Pancreas (tissue), 10 donors: ENCODE data around the gene DCST2. TPM values are rescaled to one million over a fixed set of nuclear protein-coding genes. Genes with fewer than 3 reads are reported as not detected.

Experiments
- ATAC-seq, 4 donors: fragments of 200-7000 bp; cut with Tn5 transposase; one replicate each; pipeline versions ENCODE4 v1.8.0 to v1.9.1; 2020; ENCODE audit warnings: mild to moderate bottlenecking in 4 of 4, moderate library complexity in 4 of 4
- DNase-seq, 6 donors: peaks; one replicate each; pipeline ENCODE4 v3.0.0-alpha.2; 2020
- FAIRE-seq: peaks from 2 replicates; lab custom pipeline; 2012; peaks lifted over from hg19 to GRCh38; lab: Jason Lieb, UNC
- H3K27ac ChIP-seq, 4 donors: fragments of 200-600 bp; sonication (generic); 1 replicate in 3 of 4; 2 replicates in 1 of 4; pipeline versions ENCODE4 v1.5.0 to v1.8.0; 2020
- H3K27me3 ChIP-seq, 4 donors: fragments of 200-600 bp; one replicate each; pipeline ENCODE4 v1.8.0; 2021
- H3K36me3 ChIP-seq, 3 donors: fragments of 200-600 bp; sonication (generic) in 1 of 3; one replicate each; pipeline versions ENCODE4 v1.5.0 to v1.8.0; 2020 to 2021
- H3K4me1 ChIP-seq, 3 donors: fragments of 200-600 bp; one replicate each; pipeline ENCODE4 v1.8.0; 2021
- H3K4me3 ChIP-seq, 4 donors: fragments of 200-600 bp; sonication (generic) in 2 of 4; one replicate each; pipeline versions ENCODE4 v1.5.0 to v1.8.0; 2020 to 2021
- H3K9me3 ChIP-seq, 4 donors: fragments of 200-600 bp; one replicate each; pipeline ENCODE4 v1.8.0; 2021
- CTCF ChIP-seq, 4 donors: fragments of 200-600 bp; sonication (generic) in 3 of 4; IDR thresholded peaks; one replicate each; pipeline versions ENCODE4 v1.5.0 to v1.8.0; 2021; ENCODE audit warnings: antibody characterized with exemption in 4 of 4
- WGBS, 2 donors: extraction: QIAGEN DNeasy Blood & Tissue Kit; methylation state at CpG; one replicate each; pipeline ENCODE4 v1.1.7; 2013; 5-methylcytosine and 5-hydroxymethylcytosine counted together
- intact Hi-C, 3 donors: fragments of 100-400 bp; cut with DNase I; formaldehyde crosslinking; loops; one replicate each; pipeline versions ENCODE4 v1.11.1 to v1.14.2; 2022
- polyA plus RNA-seq, 2 donors: library from polyadenylated mRNA; stranded (reverse); fragments of 200-250 nt; gene quantifications; one replicate each; pipeline ENCODE4 v1.2.3, GENCODE V29; 2013
- total RNA-seq, 6 donors: library from RNA; stranded (reverse); fragmentation: NEBNext Ultra II Directional in 4 of 6; extraction: Animal tissue kit (Norgen Biotek cat#: 25700) in 4 of 6; gene quantifications; one replicate each; pipeline versions ENCODE4 v1.2.1 to v1.2.4, GENCODE V29; 2021 to 2023
- donor health status: healthy with polysubstance abuse.
- donor health status: DM: no; HTN: no; CAD: no; lungs with moderate emphysema.
- donor health status: DM: no; HTN: no; CAD: no.
- donor health status: control.
- donor health status: control.
- donor health status: Bipolar disorder and iron deficiency.
- donor health status: DM: yes; HTN: yes; CAD: no.
- donor health status: DM: no; HTN: no; CAD: no.
- donor health status: DM: no; HTN: no; CAD: no.
- donor health status: DM: yes; HTN: yes; CAD: no.

DCST2 gene
- total and polyA plus RNA-seq, 8 donors = 0.12 to 5.1 (median 0.51) TPM

GRCh38 chr1:155009742-155010141 is 23.8 kb downstream of the DCST2 start:
- DNase-seq (no peak), ATAC-seq (no peak), FAIRE-seq (no peak)
- no peak for TF ChIP-seq CTCF (IDR thresholded peaks at IDR 0.05)
- intact Hi-C loops = loop anchor here in 2 of 3 donors (10.0 kb wide), 1 partner anchor 45 kb away; the partner anchor contains the start of gene PYGO2 (in 2 of the 2)
- Histone ChIP-seq H3K27me3 (no peaks in the 10 kb centered on the region), H3K27ac (no peak overlapping the region), H3K36me3 (peaks cover 0 to 7% (median under 1%) of the 10 kb centered on the region in 3 donors), H3K9me3 (no peaks in the 10 kb centered on the region), H3K4me1 (peaks cover 32 to 54% (median 34%) of the 10 kb centered on the region in 3 donors), H3K4me3 (peak overlapping the region in 1 of 4 donors; percentile 23)
- WGBS, 2 donors = 90 to 97% methylated on average over 5 of the region's 5 CpGs

GRCh38 chr1:155009221-155009711 is 24.3 kb downstream of the DCST2 start:
- ATAC-seq (no peak), DNase-seq (no peak), FAIRE-seq (no peak)
- TF ChIP-seq CTCF (IDR thresholded peaks at IDR 0.05) = no peak
- H3K4me3 ChIP-seq = peak overlapping the region in 1 of 4 donors; percentile 23
- WGBS, 2 donors = 88 to 91% methylated on average over 11 to 12 of the region's 12 CpGs
- peaks cover 0 to 2% (median 0%) of the 10 kb centered on the region in 3 donors for H3K36me3 ChIP-seq
- H3K27ac ChIP-seq = peak overlapping the region in 2 of 4 donors; percentile 22 to 51
- no peaks in the 10 kb centered on the region for H3K9me3 ChIP-seq
- intact Hi-C loops = no loop called here
- peaks cover 32 to 58% (median 34%) of the 10 kb centered on the region in 3 donors for H3K4me1 ChIP-seq
- H3K27me3 ChIP-seq = no peaks in the 10 kb centered on the region

- no peak for FAIRE-seq
- Histone ChIP-seq H3K4me3 (peak overlapping the region in 2 of 4 donors; percentile 13 to 23), H3K36me3 (no peaks in the 10 kb centered on the region), H3K9me3 (no peaks in the 10 kb centered on the region), H3K27me3 (no peaks in the 10 kb centered on the region), H3K27ac (peak overlapping the region; percentile 22 to 51 (median 43)), H3K4me1 (peaks cover 32 to 58% (median 34%) of the 10 kb centered on the region in 3 donors)
- peak in 1 of 6 donors; percentile 54 for DNase-seq
- intact Hi-C loops = no loop called here
- TF ChIP-seq CTCF (IDR thresholded peaks at IDR 0.05) = no peak
- ATAC-seq = no peak
- WGBS, 2 donors = 53 to 59% methylated on average over 16 of the region's 16 CpGs
Observed at GRCh38 chr1:155008015-155008941, 25.3 kb downstream of the DCST2 start.

GRCh38 chr1:155007251-155007828 is 26.2 kb downstream of the DCST2 start:
- FAIRE-seq (no peak), ATAC-seq (peak in 3 of 4 donors; percentile 8 to 31 (median 17)), DNase-seq (peak in 5 of 6 donors; percentile 68 to 91 (median 78))
- Histone ChIP-seq H3K36me3 (no peaks in the 10 kb centered on the region), H3K4me3 (peak overlapping the region in 2 of 4 donors; percentile 13 to 23), H3K4me1 (peaks cover 32 to 58% (median 34%) of the 10 kb centered on the region in 3 donors), H3K9me3 (no peaks in the 10 kb centered on the region), H3K27me3 (no peaks in the 10 kb centered on the region), H3K27ac (peak overlapping the region in 3 of 4 donors; percentile 39 to 47 (median 42))
- intact Hi-C loops = no loop called here
- 13% methylated on average over 4 to 6 of the region's 6 CpGs for WGBS, 2 donors
- no peak for TF ChIP-seq CTCF (IDR thresholded peaks at IDR 0.05)
